Nucleus accumbens (tissue), 56 donors: ENCODE data around the gene BEND7.

Experiments
- DNase-seq, 56 donors: peaks; one replicate each; lab custom pipeline; 2025; lab: John Stamatoyannopoulos, UW

Gene BEND7

GRCh38 chr10:13485623-13486022 lies 43.2 kb downstream of the BEND7 start:
- DNase-seq: no peak

- no peak for DNase-seq
These were observed 44.9 kb downstream of the BEND7 start for GRCh38 chr10:13483951-13484350.

- DNase-seq: no peak
These were observed 45.7 kb downstream of the BEND7 start for GRCh38 chr10:13483073-13483472.

- DNase-seq: no peak
These were observed 47.1 kb downstream of the BEND7 start for GRCh38 chr10:13481690-13482089.

- DNase-seq: no peak
These were observed 53.7 kb downstream of the BEND7 start for GRCh38 chr10:13475124-13475523.

- DNase-seq: no peak
These were observed 54.8 kb downstream of the BEND7 start for GRCh38 chr10:13473986-13474385.

- DNase-seq: no peak
These were observed 56.5 kb downstream of the BEND7 start for GRCh38 chr10:13472359-13472758.

GRCh38 chr10:13470270-13470669 lies 58.5 kb downstream of the BEND7 start:
- no peak for DNase-seq

- DNase-seq: no peak
These were observed 66.3 kb downstream of the BEND7 start for GRCh38 chr10:13462551-13462950.

GRCh38 chr10:13458687-13459012 lies 70.2 kb downstream of the BEND7 start:
- DNase-seq: peak in 2 of 56 donors; percentile 11 to 48

- peak in 11 of 56 donors; percentile 7 to 53 (median 15) for DNase-seq
These were observed 70.7 kb downstream of the BEND7 start for GRCh38 chr10:13457958-13458686.

GRCh38 chr10:13453896-13454295 lies 74.9 kb downstream of the BEND7 start:
- no peak for DNase-seq

GRCh38 chr10:13450069-13450468 lies 78.7 kb downstream of the BEND7 start:
- no peak for DNase-seq

- no peak for DNase-seq
These were observed 79.5 kb downstream of the BEND7 start for GRCh38 chr10:13449296-13449695.

GRCh38 chr10:13448216-13448615 lies 80.6 kb downstream of the BEND7 start:
- DNase-seq: no peak

- DNase-seq: no peak
These were observed 83.0 kb downstream of the BEND7 start for GRCh38 chr10:13445656-13446400.

GRCh38 chr10:13441476-13441875 lies 87.3 kb downstream of the BEND7 start:
- no peak for DNase-seq

GRCh38 chr10:13440185-13441061 lies 88.4 kb downstream of the BEND7 start:
- peak in 26 of 56 donors; percentile 3 to 59 (median 18) for DNase-seq

- peak in 3 of 56 donors; percentile 0 to 7 (median 2) for DNase-seq
These were observed 89.3 kb downstream of the BEND7 start for GRCh38 chr10:13439313-13440184.

- DNase-seq: no peak
These were observed 91.7 kb downstream of the BEND7 start for GRCh38 chr10:13437026-13437555.
